OCI-LY1 (cell line): ENCODE data around the gene UNC80.

Experiments
- H2AFZ ChIP-seq: fragments of 200-600 bp; sonication (generic), shearing (Covaris generic); 2 replicates; pipeline ENCODE4 v1.6.0; 2014; ENCODE audit warnings: antibody characterized with exemption, mild to moderate bottlenecking, low read length
- H3F3A ChIP-seq: fragments of 200-600 bp; sonication (generic), shearing (Covaris generic); 2 replicates; pipeline ENCODE4 v1.6.0; 2014; ENCODE audit warnings: mild to moderate bottlenecking, antibody characterized with exemption, low read length, moderate library complexity; ENCODE audit not compliant: insufficient read depth
- H3K27ac ChIP-seq: fragments of 200-600 bp; sonication (generic); 2 replicates; pipeline ENCODE4 v1.5.1; 2014; ENCODE audit warnings: low read length, mixed run types, mild to moderate bottlenecking, low read depth; ENCODE audit not compliant: poor library complexity, severe bottlenecking
- H3K27me3 ChIP-seq: fragments of 200-600 bp; sonication (generic); 2 replicates; pipeline ENCODE4 v1.6.0; 2014; ENCODE audit warnings: antibody characterized with exemption, mild to moderate bottlenecking, low read length, moderate library complexity; ENCODE audit not compliant: insufficient read depth
- H3K36me3 ChIP-seq: fragments of 200-600 bp; sonication (generic); 2 replicates; pipeline ENCODE4 v1.6.1; 2014; ENCODE audit warnings: mild to moderate bottlenecking, antibody characterized with exemption, low read length, moderate library complexity, mixed read lengths; ENCODE audit not compliant: insufficient read depth
- H3K4me1 ChIP-seq: fragments of 200-600 bp; sonication (generic); 2 replicates; pipeline ENCODE4 v1.5.1; 2014; ENCODE audit warnings: mild to moderate bottlenecking, low read length, moderate library complexity; ENCODE audit not compliant: insufficient read depth, severe bottlenecking
- H3K4me2 ChIP-seq: fragments of 200-600 bp; sonication (generic), shearing (Covaris generic); 2 replicates; pipeline ENCODE4 v1.6.1; 2014; ENCODE audit warnings: low read length
- H3K4me3 ChIP-seq: fragments of 200-600 bp; sonication (generic); 2 replicates; pipeline ENCODE4 v1.5.1; 2014; ENCODE audit warnings: low read length, low read depth, mild to moderate bottlenecking, mixed read lengths; ENCODE audit not compliant: poor library complexity, severe bottlenecking
- H3K79me2 ChIP-seq: fragments of 200-600 bp; shearing (Covaris generic); 2 replicates; pipeline ENCODE4 v1.6.1; 2016; ENCODE audit warnings: mixed run types, low read length, mixed read lengths; ENCODE audit not compliant: insufficient read depth
- H3K9ac ChIP-seq: fragments of 200-600 bp; sonication (generic), shearing (Covaris generic); 2 replicates; pipeline ENCODE4 v1.6.1; 2014; ENCODE audit warnings: mild to moderate bottlenecking, low read length, mixed read lengths
- H3K9me2 ChIP-seq: fragments of 200-600 bp; sonication (generic), shearing (Covaris generic); 2 replicates; pipeline ENCODE4 v1.6.1; 2014; ENCODE audit warnings: low read depth, mild to moderate bottlenecking, low read length, mixed read lengths
- H3K9me3 ChIP-seq: fragments of 200-600 bp; shearing (Covaris generic); 2 replicates; pipeline ENCODE4 v1.6.1; 2014; ENCODE audit warnings: low read length, mixed read lengths
- H4K20me1 ChIP-seq: fragments of 200-600 bp; sonication (generic), shearing (Covaris generic); 2 replicates; pipeline ENCODE4 v1.6.0; 2016; ENCODE audit warnings: mild to moderate bottlenecking, low read length; ENCODE audit not compliant: insufficient read depth
- EZH2 ChIP-seq: fragments of 200-600 bp; sonication (generic), shearing (Covaris generic); IDR thresholded peaks from 2 replicates; pipeline ENCODE4 v1.8.0; 2017; ENCODE audit warnings: borderline replicate concordance, mixed run types, mild to moderate bottlenecking, antibody characterized with exemption, low read length, moderate library complexity, mixed read lengths
- TF ChIP-seq, protein P1 (sequence below): fragments of 200-600 bp; sonication (generic), shearing (Covaris generic); IDR thresholded peaks from 2 replicates; pipeline ENCODE4 v1.5.1; 2017; ENCODE audit warnings: mild to moderate bottlenecking, antibody characterized with exemption, low read length, moderate library complexity, mixed read lengths

Gene UNC80

GRCh38 chr2:209900638-209901037, 129.0 kb downstream of the UNC80 start:
- Histone ChIP-seq H3K36me3 (no peaks in the 10 kb centered on the region), H3K79me2 (no peaks in the 10 kb centered on the region), H3K4me2 (no peak overlapping the region), H3K4me1 (no peaks in the 10 kb centered on the region), H3K27me3 (no peaks in the 10 kb centered on the region), H3K27ac (no peak overlapping the region), H3K4me3 (no peak overlapping the region), H4K20me1 (no peaks in the 10 kb centered on the region), H3K9me2 (no peaks in the 10 kb centered on the region), H3K9ac (no peak overlapping the region), H2AFZ (no peak overlapping the region), H3F3A (no peaks in the 10 kb centered on the region), H3K9me3 (no peaks in the 10 kb centered on the region)
- no peak for TF ChIP-seq EZH2
- TF ChIP-seq, protein P1, sequence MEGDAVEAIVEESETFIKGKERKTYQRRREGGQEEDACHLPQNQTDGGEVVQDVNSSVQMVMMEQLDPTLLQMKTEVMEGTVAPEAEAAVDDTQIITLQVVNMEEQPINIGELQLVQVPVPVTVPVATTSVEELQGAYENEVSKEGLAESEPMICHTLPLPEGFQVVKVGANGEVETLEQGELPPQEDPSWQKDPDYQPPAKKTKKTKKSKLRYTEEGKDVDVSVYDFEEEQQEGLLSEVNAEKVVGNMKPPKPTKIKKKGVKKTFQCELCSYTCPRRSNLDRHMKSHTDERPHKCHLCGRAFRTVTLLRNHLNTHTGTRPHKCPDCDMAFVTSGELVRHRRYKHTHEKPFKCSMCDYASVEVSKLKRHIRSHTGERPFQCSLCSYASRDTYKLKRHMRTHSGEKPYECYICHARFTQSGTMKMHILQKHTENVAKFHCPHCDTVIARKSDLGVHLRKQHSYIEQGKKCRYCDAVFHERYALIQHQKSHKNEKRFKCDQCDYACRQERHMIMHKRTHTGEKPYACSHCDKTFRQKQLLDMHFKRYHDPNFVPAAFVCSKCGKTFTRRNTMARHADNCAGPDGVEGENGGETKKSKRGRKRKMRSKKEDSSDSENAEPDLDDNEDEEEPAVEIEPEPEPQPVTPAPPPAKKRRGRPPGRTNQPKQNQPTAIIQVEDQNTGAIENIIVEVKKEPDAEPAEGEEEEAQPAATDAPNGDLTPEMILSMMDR, result no peak

DNA sequence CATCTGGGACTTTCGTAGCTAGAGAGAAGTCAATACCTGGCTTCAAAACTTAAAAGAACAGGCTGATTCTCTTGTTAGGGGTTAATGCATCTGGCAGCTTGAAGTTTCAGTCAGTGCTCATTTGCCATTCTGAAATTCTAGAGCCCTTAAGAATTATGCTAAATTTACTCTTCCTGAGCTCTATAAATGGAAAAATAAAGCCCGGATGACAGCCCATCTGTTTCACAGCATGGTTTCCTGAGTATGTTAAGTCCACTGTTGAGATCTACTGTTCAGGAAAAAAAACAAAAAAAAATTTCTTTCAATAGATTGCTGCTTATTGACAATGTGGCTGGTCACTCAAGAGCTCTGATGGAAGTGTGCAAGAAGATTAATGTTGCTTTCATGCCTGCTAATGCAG, 129.5 kb downstream of the UNC80 start:
- no peaks in the 10 kb centered on the region for H3F3A ChIP-seq
- TF ChIP-seq, protein P1, result no peak
- TF ChIP-seq EZH2, result no peak

DNA sequence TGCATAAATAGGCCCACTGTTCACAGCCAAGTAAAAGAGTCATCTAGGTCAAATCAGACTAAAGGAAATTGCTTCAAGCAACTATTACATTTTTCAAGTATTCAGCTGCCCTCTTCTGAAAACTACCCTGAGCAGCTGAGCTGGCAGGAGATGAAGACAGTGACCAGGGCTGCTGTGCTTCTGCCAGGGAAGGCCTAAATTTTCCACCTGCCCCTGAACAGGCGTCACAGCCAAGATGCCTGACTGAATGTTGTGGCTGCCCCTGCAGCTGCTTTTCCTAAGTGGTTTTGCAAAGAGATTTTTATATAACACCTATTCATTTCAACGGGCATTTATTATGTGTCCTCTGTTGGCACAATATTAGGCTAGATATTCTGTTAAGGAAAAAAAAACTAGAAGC, 134.1 kb downstream of the UNC80 start:
- Histone ChIP-seq H3K36me3 (no peaks in the 10 kb centered on the region), H3K79me2 (no peaks in the 10 kb centered on the region), H3K9me3 (no peaks in the 10 kb centered on the region), H3K9ac (no peak overlapping the region), H3K27me3 (no peaks in the 10 kb centered on the region), H3F3A (no peaks in the 10 kb centered on the region), H4K20me1 (no peaks in the 10 kb centered on the region), H3K4me3 (no peak overlapping the region), H3K4me1 (no peaks in the 10 kb centered on the region), H3K4me2 (no peak overlapping the region), H3K9me2 (no peaks in the 10 kb centered on the region), H3K27ac (no peak overlapping the region), H2AFZ (no peak overlapping the region)
- TF ChIP-seq, protein P1, result no peak
- no peak for TF ChIP-seq EZH2

More for the DNA sequence above, 129.5 kb downstream of the UNC80 start:
- no peak overlapping the region for H3K4me3 ChIP-seq
- no peak overlapping the region for H3K27ac ChIP-seq
- H2AFZ ChIP-seq, result no peak overlapping the region
- no peak overlapping the region for H3K4me2 ChIP-seq
- no peaks in the 10 kb centered on the region for H4K20me1 ChIP-seq
- no peaks in the 10 kb centered on the region for H3K27me3 ChIP-seq
- no peaks in the 10 kb centered on the region for H3K9me2 ChIP-seq
- no peaks in the 10 kb centered on the region for H3K79me2 ChIP-seq
- no peaks in the 10 kb centered on the region for H3K36me3 ChIP-seq
- H3K9me3 ChIP-seq, result no peaks in the 10 kb centered on the region
- no peak overlapping the region for H3K9ac ChIP-seq
- no peaks in the 10 kb centered on the region for H3K4me1 ChIP-seq
